ENCODE measurements around the gene TRIM66. TPM values are rescaled to one million over a fixed set of nuclear protein-coding genes. Genes with fewer than 3 reads are reported as not detected.

TRIM66 gene
- polyA plus RNA-seq, 2 of the 4 experiments (the other 2 are of a cell fraction), result 2.5 to 9.8 TPM

- ChIA-PET POLR2A (no interaction called here), CTCF (interaction anchor here (0.6 to 1.7 kb wide), 3 partner anchors 56 to 135 kb away, joined by 3 to 5 read pairs (median 3); no protein-coding TSS in a partner anchor)
- H3K4me2 ChIP-seq, result no peak overlapping the region
- ATAC-seq (no peak), DNase-seq (ENCODE audit: low read depth in 1 of 2, low spot score in 1 of 2) (no peak), FAIRE-seq (no peak)
- no peak for TF ChIP-seq REST (IDR thresholded peaks at IDR 0.05)
- no peak for TF ChIP-seq CEBPB (IDR thresholded peaks at IDR 0.05)
- TF ChIP-seq BCL3 (IDR thresholded peaks at IDR 0.05), result no peak
- no peak for TF ChIP-seq JUNB (IDR thresholded peaks at IDR 0.05)
- no peak for TF ChIP-seq HEYL (CRISPR knock-in tag; IDR thresholded peaks at IDR 0.05)
- no peak for TF ChIP-seq HOXB5 (CRISPR knock-in tag; IDR thresholded peaks at IDR 0.05)
- TF ChIP-seq KDM1A (IDR thresholded peaks at IDR 0.05; ENCODE audit: low read depth), result no peak
- TF ChIP-seq ESRRA (IDR thresholded peaks at IDR 0.05; ENCODE audit: borderline replicate concordance, low read length), result no peak
- no peak for TF ChIP-seq E2F6 (IDR thresholded peaks at IDR 0.05; ENCODE audit: borderline replicate concordance, low read depth)
- TF ChIP-seq, protein P1, sequence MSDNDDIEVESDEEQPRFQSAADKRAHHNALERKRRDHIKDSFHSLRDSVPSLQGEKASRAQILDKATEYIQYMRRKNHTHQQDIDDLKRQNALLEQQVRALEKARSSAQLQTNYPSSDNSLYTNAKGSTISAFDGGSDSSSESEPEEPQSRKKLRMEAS (IDR thresholded peaks at IDR 0.05), result no peak
- no peak for TF ChIP-seq CBX8 (IDR thresholded peaks at IDR 0.05)
- no peak for TF ChIP-seq PHF8 (IDR thresholded peaks at IDR 0.05; ENCODE audit: borderline replicate concordance, low read depth)
- H3K4me3 ChIP-seq, result no peak overlapping the region
- H3K27ac ChIP-seq, result no peak overlapping the region
- WGBS (ENCODE audit: missing lambda C conversion rate), result 89% methylated on average over 12 of the region's 12 CpGs
- H3K4me1 ChIP-seq, result peaks cover 10% of the 10 kb centered on the region
- no peaks in the 10 kb centered on the region for H3K9me3 ChIP-seq
Measured at GRCh38 chr11:8712506-8712905, 30.0 kb upstream of the TRIM66 start.

DNA sequence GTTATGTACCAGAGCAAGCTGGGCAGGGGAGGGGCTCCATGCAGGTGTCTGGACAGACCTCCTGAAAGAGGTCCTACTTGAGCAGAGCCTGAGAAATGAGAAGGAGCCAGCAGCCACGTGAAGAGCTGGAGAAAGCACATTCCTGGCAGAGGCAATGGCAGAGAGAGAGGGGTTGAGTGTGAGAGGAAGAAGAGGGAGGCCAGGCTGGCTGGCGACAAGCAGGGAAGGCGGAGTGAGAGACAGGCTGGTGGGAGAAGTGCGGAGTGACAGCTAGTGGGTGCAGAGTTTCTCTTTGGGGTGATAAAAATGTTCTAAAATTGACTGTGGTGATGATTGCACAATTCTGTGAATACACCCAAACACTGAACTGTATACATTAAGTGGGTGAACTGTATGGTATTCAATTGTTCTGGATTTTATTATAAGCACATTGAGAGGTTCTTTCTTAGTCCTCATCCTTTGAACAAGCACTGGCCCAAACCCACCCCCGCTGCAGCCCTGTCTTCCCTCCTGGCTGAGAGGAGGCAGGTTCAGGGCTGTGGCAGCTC lies 29.5 kb upstream of the TRIM66 start:
- Histone ChIP-seq H3K4me3 (no peak overlapping the region), H3K9me3 (no peaks in the 10 kb centered on the region), H3K27ac (no peak overlapping the region), H3K4me2 (no peak overlapping the region), H3K4me1 (peaks cover 5% of the 10 kb centered on the region)
- ChIA-PET CTCF (interaction anchor here (0.6 to 1.1 kb wide), 3 partner anchors 13 to 135 kb away, joined by 3 to 4 read pairs (median 3); no protein-coding TSS in a partner anchor), POLR2A (no interaction called here)
- FAIRE-seq, result no peak
- ATAC-seq, result no peak
- WGBS (ENCODE audit: missing lambda C conversion rate), result 88% methylated on average over 5 of the region's 5 CpGs
- TF ChIP-seq CEBPB (IDR thresholded peaks at IDR 0.05) (peak; percentile 18 to 24; a peak in 2 of 4 replicates), EHMT2 (IDR thresholded peaks at IDR 0.05; ENCODE audit: low read depth) (no peak)
- no peak for DNase-seq (ENCODE audit: low read depth in 1 of 2, low spot score in 1 of 2)

GRCh38 chr11:8709777-8710176 lies 27.3 kb upstream of the TRIM66 start:
- WGBS (ENCODE audit: missing lambda C conversion rate), result 89% methylated on average over 4 of the region's 4 CpGs
- Histone ChIP-seq H3K9me3 (no peaks in the 10 kb centered on the region), H3K4me2 (no peak overlapping the region), H3K4me1 (no peaks in the 10 kb centered on the region), H3K27ac (no peak overlapping the region), H3K4me3 (no peak overlapping the region)
- TF ChIP-seq ZFP36 (IDR thresholded peaks at IDR 0.05; ENCODE audit: borderline replicate concordance, partially characterized antibody), result no peak
- no peak for TF ChIP-seq REST (IDR thresholded peaks at IDR 0.05)
- no peak for TF ChIP-seq SREBF2 (IDR thresholded peaks at IDR 0.05)
- TF ChIP-seq RAD21 (conservative IDR thresholded peaks at IDR 0.05 in 1 of 2, IDR thresholded peaks at IDR 0.05 in 1 of 2), result no peak
- no peak for TF ChIP-seq CHD4 (IDR thresholded peaks at IDR 0.05; ENCODE audit: borderline replicate concordance)
- TF ChIP-seq JUNB (IDR thresholded peaks at IDR 0.05), result no peak
- no peak for TF ChIP-seq NFE2L2 (conservative IDR thresholded peaks at IDR 0.05; ENCODE audit: low read length)
- no peak for TF ChIP-seq BHLHE40 (IDR thresholded peaks at IDR 0.05; ENCODE audit: low read depth, low read length)
- TF ChIP-seq, protein P2, sequence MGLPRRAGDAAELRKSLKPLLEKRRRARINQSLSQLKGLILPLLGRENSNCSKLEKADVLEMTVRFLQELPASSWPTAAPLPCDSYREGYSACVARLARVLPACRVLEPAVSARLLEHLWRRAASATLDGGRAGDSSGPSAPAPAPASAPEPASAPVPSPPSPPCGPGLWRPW (IDR thresholded peaks at IDR 0.05), result no peak
- no peak for TF ChIP-seq JUN (IDR thresholded peaks at IDR 0.05)
- TF ChIP-seq HOXA7 (CRISPR knock-in tag; IDR thresholded peaks at IDR 0.05), result no peak
- no peak for TF ChIP-seq CBX8 (IDR thresholded peaks at IDR 0.05)
- TF ChIP-seq, protein P1 (IDR thresholded peaks at IDR 0.05), result no peak
- FAIRE-seq (no peak), ATAC-seq (no peak), DNase-seq (ENCODE audit: low read depth in 1 of 2, low spot score in 1 of 2) (no peak)
- POLR2A ChIA-PET, result no interaction called here
- CTCF ChIA-PET, result interaction anchor here (1.3 to 2.7 kb wide), 2 partner anchors 10 to 12 kb away, joined by 3 to 12 read pairs; no protein-coding TSS in a partner anchor
